Subcutaneous abdominal adipose tissue (tissue), 5 donors: Measurements from ENCODE around the gene IKBKE.

ENCODE experiments used
- H3K27ac ChIP-seq: one replicate; pipeline ENCODE4 v1.7.0; 2013; ENCODE audit warnings: low read depth, mild to moderate bottlenecking, inconsistent platforms, low read length, moderate library complexity
- H3K27me3 ChIP-seq, 5 donors: one replicate each; pipeline ENCODE4 v1.7.0; 2013; ENCODE audit warnings: low read length in 5 of 5, inconsistent platforms in 1 of 5; ENCODE audit not compliant: control insufficient read depth in 5 of 5, insufficient read depth in 4 of 5
- H3K36me3 ChIP-seq, 5 donors: one replicate each; pipeline ENCODE4 v1.7.0; 2013; ENCODE audit warnings: low read length in 5 of 5; ENCODE audit not compliant: control insufficient read depth in 5 of 5, insufficient read depth in 5 of 5
- H3K4me1 ChIP-seq, 5 donors: one replicate each; pipeline ENCODE4 v1.7.0; 2013; ENCODE audit warnings: low read length in 5 of 5, mild to moderate bottlenecking in 3 of 5, moderate library complexity in 1 of 5; ENCODE audit not compliant: control insufficient read depth in 5 of 5, insufficient read depth in 5 of 5
- H3K4me3 ChIP-seq, 5 donors: one replicate each; pipeline ENCODE4 v1.7.0; 2013; ENCODE audit warnings: low read length in 5 of 5, low read depth in 1 of 5
- H3K9ac ChIP-seq, 5 donors: one replicate each; pipeline ENCODE4 v1.7.0; 2013; ENCODE audit warnings: low read length in 5 of 5, mild to moderate bottlenecking in 4 of 5, moderate library complexity in 3 of 5
- H3K9me3 ChIP-seq, 5 donors: one replicate each; pipeline ENCODE4 v1.7.0; 2013; ENCODE audit warnings: low read length in 5 of 5; ENCODE audit not compliant: control insufficient read depth in 5 of 5
- donor health status: healthy.
- donor health status: healthy.
- donor health status: healthy.
- donor health status: healthy.
- donor health status: healthy.

The IKBKE gene

DNA sequence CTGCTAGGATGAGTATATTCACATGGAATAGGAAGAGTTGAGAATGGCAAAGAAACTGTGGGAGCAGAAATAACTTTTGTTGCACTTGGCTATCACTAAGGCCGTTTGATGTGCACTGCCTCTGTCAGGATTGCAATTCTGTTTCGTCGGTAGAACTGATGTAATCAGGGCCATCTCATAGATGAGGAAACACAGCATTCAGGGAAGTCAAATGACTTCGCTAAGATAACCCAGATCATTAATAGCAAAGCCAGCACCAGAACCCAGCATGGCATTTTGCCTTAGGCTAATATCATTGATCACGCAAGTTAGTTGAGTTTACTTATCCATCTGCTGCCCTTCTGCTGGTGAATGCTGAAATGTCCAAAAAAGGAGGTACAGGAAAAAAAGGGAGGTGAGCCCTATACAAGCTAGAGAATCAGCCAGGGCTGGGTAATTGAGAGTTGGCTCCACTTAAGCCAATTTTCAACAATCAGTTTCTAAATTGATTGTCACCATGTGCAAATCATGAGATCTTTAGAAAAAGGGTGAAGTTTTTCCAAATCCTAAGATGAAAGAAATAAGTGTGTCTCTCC is 44.6 kb downstream of the IKBKE start:
- no peaks in the 10 kb centered on the region for H3K36me3 ChIP-seq
- H3K27ac ChIP-seq: no peak overlapping the region
- peaks cover 5 to 21% (median 18%) of the 10 kb centered on the region in 5 donors for H3K4me1 ChIP-seq
- H3K9me3 ChIP-seq: no peaks in the 10 kb centered on the region
- peaks cover 0 to 6% (median 0%) of the 10 kb centered on the region in 5 donors for H3K27me3 ChIP-seq
- H3K9ac ChIP-seq: no peak overlapping the region
- H3K4me3 ChIP-seq: no peak overlapping the region

GRCh38 chr1:206516728-206516990 is 46.4 kb downstream of the IKBKE start:
- Histone ChIP-seq H3K27me3 (peaks cover 0 to 3% (median 0%) of the 10 kb centered on the region in 5 donors), H3K4me1 (peaks cover 5 to 21% (median 18%) of the 10 kb centered on the region in 5 donors), H3K9ac (no peak overlapping the region), H3K27ac (no peak overlapping the region), H3K9me3 (no peaks in the 10 kb centered on the region), H3K4me3 (no peak overlapping the region), H3K36me3 (no peaks in the 10 kb centered on the region)

GRCh38 chr1:206517784-206518183 is 47.5 kb downstream of the IKBKE start:
- H3K36me3 ChIP-seq: no peaks in the 10 kb centered on the region
- no peak overlapping the region for H3K27ac ChIP-seq
- H3K4me3 ChIP-seq: no peak overlapping the region
- no peaks in the 10 kb centered on the region for H3K27me3 ChIP-seq
- H3K4me1 ChIP-seq: peaks cover 5 to 21% (median 15%) of the 10 kb centered on the region in 5 donors
- H3K9ac ChIP-seq: no peak overlapping the region
- H3K9me3 ChIP-seq: no peaks in the 10 kb centered on the region

DNA sequence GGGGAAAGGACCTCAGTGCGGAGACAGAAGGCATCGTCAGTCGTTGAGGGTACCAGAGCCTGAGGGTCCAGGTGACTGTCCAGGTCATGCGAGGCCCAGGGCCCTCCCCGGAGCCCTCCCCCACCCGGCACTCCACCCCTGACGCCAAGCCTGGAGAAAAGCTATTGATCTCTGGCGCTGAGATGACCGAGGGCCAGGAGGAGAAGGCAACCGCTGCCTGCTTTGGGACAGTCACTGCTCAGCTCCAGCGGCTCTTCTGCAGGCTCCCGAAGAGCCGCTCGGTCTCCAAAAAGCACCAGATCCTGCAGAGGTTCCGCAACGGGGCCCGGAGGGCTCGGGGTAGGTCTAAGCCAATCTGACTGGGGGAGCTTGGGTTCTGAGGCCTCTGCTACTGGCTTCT is 47.9 kb downstream of the IKBKE start:
- H3K27me3 ChIP-seq: no peaks in the 10 kb centered on the region
- H3K4me1 ChIP-seq: peaks cover 3 to 17% (median 13%) of the 10 kb centered on the region in 5 donors
- H3K9ac ChIP-seq: no peak overlapping the region
- H3K27ac ChIP-seq: no peak overlapping the region
- H3K9me3 ChIP-seq: no peaks in the 10 kb centered on the region
- no peak overlapping the region for H3K4me3 ChIP-seq
- no peaks in the 10 kb centered on the region for H3K36me3 ChIP-seq

GRCh38 chr1:206518743-206519142 is 48.5 kb downstream of the IKBKE start:
- H3K27me3 ChIP-seq: no peaks in the 10 kb centered on the region
- no peaks in the 10 kb centered on the region for H3K36me3 ChIP-seq
- H3K27ac ChIP-seq: no peak overlapping the region
- H3K4me1 ChIP-seq: peaks cover 3 to 11% (median 7%) of the 10 kb centered on the region in 5 donors
- no peak overlapping the region for H3K4me3 ChIP-seq
- H3K9ac ChIP-seq: no peak overlapping the region
- H3K9me3 ChIP-seq: no peaks in the 10 kb centered on the region

GRCh38 chr1:206521127-206521526 is 50.9 kb downstream of the IKBKE start:
- Histone ChIP-seq H3K27ac (no peak overlapping the region), H3K4me3 (no peak overlapping the region)

GRCh38 chr1:206521694-206522402 is 51.6 kb downstream of the IKBKE start:
- Histone ChIP-seq H3K4me3 (no peak overlapping the region), H3K4me1 (peaks cover 0 to 3% (median 0%) of the 10 kb centered on the region in 5 donors), H3K27ac (no peak overlapping the region), H3K27me3 (no peaks in the 10 kb centered on the region), H3K36me3 (no peaks in the 10 kb centered on the region), H3K9ac (no peak overlapping the region), H3K9me3 (no peaks in the 10 kb centered on the region)

More at GRCh38 chr1:206521127-206521526, 50.9 kb downstream of the IKBKE start:
- Histone ChIP-seq H3K27me3 (no peaks in the 10 kb centered on the region), H3K36me3 (no peaks in the 10 kb centered on the region), H3K9me3 (no peaks in the 10 kb centered on the region), H3K9ac (no peak overlapping the region), H3K4me1 (peaks cover 0 to 1% (median 0%) of the 10 kb centered on the region in 5 donors)

DNA sequence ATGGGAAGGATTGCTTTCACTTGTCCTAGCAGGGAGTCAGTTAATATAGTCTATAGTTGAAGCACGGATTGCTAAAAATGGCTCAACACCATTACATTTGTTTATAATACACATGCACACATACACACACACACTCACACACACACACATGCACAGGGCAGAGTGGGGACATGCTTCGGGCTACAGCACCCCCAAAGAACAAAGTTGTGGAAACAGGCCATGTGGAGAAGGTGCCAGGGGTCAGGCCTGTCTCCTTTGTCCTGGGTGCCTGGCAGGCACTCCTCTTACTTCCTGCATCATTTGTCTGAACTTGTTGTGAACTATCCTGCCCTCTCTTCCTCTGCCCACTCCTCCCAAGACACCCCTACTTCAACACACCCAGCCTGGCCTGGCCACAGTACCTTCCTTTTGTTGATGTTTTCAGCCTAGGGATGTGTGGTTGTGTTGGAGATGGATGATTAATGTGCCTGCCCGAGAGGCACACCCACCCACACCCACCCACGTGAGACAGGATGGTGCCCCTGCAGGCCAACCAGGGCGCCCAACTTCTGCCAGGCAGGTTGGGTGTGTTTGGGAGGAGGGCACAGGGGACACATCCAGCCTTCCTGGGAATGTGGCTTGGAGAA is 54.6 kb downstream of the IKBKE start:
- Histone ChIP-seq H3K27me3 (no peaks in the 10 kb centered on the region), H3K27ac (no peak overlapping the region)

GRCh38 chr1:206526064-206526911 is 56.0 kb downstream of the IKBKE start:
- H3K4me1 ChIP-seq: peaks cover 0 to 3% (median 0%) of the 10 kb centered on the region in 5 donors
- no peak overlapping the region for H3K4me3 ChIP-seq
- H3K9me3 ChIP-seq: no peaks in the 10 kb centered on the region
- H3K9ac ChIP-seq: no peak overlapping the region
- no peaks in the 10 kb centered on the region for H3K36me3 ChIP-seq
- H3K27me3 ChIP-seq: no peaks in the 10 kb centered on the region
- H3K27ac ChIP-seq: no peak overlapping the region

More for the DNA sequence above, 54.6 kb downstream of the IKBKE start:
- H3K4me1 ChIP-seq: peaks cover 0 to 3% (median 0%) of the 10 kb centered on the region in 5 donors
- H3K9me3 ChIP-seq: no peaks in the 10 kb centered on the region
- no peaks in the 10 kb centered on the region for H3K36me3 ChIP-seq
- no peak overlapping the region for H3K4me3 ChIP-seq
- no peak overlapping the region for H3K9ac ChIP-seq
